NOMO-1 (cell line): Measurements from ENCODE around the gene GLRX3.

Experiments used
- DNase-seq, 2 experiments: peaks; one replicate each; lab custom pipeline; 2025; ENCODE audit not compliant: unreplicated experiment in 2 of 2; lab: John Stamatoyannopoulos, UW

GLRX3 gene

DNA sequence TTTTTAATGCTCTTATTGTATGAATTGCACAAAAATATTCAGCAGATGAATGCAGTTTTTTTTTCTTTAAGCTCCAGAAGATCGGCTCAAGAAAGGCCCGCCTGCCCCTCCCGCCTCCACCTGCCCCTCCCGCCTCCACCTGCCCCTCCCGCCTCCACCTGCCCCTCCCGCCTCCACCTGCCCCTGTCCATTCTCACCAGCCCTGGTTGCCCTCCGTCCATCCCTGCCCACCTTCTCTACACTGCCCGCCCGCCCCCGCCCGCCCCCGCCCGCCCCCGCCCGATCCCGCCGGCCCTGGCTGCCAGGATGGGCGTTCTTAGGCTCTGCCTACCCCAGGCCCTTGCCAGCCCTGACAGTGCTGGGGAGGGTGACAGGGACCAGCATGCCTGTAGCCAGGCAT is 67.4 kb downstream of the GLRX3 start:
- no peak for DNase-seq

DNA sequence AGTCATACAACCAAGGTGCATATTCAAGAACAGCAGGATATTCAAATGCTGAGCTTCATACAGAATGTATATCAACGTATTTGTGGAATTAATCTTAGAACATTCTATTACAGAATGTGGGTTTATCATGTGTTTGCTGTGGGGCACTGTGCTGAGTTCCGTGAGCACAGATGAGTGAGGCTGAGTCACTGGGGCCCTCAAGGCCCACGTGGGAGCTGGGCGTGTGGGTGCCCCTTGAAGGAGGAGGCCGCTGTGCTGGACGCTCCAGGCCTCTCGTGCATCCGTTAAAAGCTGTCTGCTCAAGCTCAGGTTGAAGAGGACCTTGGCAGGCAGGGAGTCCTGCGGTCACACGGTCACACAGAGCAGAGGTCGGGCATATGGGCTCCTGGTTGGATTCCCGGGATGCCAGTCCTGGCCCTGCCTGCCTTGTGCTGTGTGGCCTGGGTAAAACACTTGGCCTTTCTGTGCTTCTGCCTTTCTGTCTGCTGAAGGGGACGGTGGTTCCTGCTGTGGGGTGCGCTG is 70.1 kb downstream of the GLRX3 start:
- DNase-seq: no peak

DNA sequence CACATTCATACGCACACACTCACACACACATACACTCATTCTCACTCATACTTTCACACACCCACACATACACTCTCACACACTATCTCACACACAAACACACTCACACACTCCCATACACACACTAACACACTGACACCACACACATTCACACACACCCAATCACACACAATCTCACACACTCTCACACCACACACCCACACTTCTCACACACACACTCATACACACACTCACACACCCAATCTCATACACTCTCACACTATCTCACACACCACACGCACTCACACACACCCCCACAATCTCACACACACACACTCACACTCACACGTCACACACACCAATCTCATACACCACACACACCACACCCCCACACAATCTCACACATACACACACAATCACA is 71.0 kb downstream of the GLRX3 start:
- DNase-seq: no peak

DNA sequence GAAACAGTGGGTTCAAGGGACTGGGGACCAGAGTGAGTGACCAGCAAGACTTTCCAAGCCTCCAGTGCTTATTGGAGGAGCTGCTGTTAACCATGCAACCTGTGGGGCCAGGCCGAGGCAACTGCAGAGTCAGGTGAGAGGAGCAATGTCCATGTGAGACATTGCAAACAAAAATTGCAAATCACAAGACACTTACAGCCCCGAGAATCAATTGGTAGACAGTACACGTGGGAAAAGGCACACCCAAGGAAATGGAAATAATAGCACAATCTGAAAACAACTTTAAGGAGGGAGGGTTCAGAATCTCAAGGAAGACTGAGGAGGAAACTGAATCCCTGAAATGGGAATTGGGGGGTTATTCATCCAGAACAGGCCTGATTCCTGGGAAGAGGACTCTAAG is 72.6 kb downstream of the GLRX3 start:
- no peak for DNase-seq

DNA sequence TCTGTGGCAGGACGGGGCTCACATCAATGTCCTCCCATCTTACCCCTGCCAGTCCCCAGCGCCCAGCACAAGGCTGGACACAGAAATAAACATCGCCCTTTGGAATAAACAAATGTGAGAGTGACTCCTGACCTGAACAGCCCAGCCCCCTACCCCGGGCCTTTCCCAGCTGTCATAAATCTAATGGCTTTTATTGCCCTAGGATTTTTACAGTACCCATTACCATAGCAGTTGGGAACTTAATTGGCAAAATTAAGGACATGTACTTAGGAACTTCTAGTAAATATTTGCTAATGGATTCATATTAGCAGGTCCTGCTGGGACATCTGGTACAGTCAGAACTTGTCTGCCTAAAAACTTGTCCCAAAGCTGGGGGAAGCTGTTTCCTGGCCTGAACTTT is 76.6 kb downstream of the GLRX3 start:
- no peak for DNase-seq

DNA sequence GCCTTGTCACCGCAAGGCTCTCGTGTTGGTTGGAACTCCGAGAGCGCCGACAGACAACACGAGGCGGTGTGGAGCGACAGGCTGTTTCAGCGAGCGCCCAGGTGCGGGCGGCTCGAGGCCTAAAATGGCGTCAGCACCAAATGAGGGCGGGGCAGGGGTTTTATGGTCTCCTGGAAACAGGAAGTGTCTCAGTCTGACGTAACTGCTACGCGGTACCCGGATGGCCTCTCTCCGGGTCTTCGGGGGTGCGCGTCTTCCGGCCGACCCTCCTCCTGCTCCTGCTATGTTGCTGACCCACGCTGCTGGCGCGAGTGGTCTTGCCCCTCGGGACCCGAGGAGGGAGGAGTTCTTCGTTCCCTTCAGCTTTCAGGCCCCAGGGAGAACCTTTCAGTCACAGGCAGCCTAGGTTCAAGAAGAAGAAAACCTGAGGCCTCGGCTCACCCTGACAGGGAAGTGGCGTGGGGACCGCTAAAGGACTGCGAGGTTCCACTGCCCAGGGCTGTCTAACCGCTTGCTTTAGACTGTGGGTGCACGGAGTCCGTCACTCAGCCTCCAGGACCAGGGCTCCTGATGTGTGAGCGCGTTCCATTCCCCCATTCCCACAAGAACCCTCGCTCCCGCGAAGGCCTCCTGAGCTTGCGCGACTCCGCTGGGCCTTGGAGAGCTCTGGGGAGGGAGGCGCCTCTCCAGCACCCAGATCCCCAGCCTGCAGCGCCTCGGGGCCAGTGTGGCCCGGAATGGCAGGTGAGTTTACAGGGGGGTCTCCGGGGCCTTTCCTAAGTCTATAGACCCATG is 77.3 kb downstream of the GLRX3 start:
- DNase-seq: no peak

DNA sequence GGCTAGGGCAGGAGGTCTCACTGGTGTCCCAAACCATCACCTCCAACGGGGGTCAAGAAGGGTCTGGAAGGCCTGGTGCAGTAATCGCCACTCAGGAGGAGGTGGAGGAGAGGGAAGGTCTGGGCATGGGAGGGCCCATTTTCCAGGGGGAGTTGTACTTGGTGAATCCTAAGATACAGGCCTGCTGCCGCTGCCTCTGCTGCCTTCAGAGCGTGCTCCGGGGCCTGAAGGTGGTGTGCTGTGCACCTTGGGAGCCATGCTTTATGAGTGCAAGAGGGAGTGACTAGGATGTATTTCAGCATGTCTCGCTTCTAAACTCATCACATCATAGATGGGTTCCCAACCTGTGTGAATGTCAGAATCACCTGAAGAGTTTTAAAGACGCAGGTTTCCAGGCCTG is 78.2 kb downstream of the GLRX3 start:
- DNase-seq: no peak

DNA sequence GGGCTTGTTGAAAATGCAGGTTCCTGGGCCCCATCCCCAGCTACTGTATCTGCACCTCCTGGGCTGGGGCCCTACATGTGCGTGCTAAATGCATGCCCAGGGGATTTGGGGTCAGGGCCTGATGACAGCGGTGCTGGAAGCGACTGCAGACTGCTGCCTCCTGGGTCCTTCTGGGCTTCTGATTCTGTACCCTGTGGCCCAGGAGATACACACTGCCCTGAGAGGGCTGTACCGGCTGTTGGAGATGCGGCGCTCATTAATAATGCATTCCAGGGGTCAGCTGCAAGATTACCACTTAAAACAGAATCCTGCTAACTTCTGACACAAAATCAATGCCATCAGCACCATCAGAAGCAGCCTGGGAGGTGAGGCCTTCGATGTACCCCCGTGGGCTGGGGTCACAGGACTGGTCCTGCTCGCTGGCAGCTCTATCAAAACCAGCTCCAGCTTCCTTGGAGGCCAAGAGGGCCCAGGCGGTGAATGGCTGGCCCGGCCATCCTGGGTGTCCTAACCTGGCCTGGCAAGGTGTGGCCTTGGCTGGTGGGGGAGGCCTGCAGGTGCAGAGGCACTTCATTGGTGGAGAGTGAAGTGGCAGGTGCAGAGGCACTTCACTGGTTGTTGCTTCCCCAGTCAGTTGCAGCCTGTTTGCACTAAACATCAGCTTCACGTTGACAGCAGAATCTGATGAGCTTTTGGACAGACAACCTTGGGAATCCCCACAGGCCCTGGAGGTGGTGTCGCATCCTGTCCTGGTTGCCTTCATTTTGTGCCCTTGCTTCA is 79.2 kb downstream of the GLRX3 start:
- no peak for DNase-seq

DNA sequence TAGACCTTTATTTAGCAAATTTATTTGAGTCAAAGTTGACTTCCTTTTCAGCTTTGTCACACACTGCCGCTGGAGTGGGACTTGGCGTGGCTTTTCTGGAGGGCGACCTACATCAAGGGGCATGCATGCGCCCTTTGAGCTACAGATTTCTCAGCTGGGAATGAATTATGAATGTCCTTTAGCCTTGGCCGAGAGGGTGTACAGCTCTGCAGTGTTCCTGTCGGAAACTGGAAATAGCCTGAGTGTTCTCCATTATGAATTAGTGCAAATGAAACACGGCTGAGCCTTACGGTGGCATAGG is 79.7 kb downstream of the GLRX3 start:
- DNase-seq: no peak

DNA sequence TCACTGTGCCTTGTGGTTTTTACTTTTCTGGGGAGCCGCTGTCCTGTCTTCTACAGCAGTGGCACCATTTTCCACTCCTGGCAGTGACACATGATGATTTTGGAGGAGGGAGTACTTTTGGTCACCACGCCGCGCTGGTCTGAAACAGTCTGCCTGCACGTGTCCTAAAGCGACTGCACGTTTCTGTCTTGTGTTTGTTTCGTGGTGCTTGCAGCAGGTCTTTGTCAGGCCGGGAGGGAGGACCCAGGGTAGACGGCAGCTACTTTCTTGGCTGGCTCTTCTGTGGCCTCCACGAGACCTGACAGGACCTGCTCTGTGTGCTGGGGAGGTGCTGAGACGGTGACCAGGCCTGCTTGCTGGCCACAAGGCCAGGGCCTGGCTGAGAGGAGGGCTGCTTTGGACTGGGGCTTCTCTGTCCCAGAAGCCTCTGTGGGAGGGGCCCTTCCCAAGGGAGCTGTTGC is 82.0 kb downstream of the GLRX3 start:
- no peak for DNase-seq

DNA sequence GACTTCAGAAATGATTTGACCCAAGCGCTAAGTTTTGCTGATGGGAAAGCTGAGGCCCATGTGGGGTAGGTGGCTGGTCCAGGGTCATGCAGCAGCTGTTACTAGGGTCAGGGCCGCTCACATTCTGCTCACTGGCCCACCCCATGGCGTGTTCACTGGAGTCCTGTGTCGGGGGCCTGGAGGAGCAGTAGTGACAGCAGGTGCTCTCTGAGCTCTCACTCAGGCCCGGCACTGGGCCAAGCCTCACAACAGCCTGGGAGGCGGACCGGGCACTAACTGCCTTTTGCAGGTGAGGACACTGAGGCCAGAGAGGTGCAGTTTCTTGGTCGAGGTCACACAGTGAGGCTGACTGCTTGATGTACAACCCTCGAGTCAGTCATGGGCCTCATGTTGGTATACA is 82.7 kb downstream of the GLRX3 start:
- DNase-seq: no peak

DNA sequence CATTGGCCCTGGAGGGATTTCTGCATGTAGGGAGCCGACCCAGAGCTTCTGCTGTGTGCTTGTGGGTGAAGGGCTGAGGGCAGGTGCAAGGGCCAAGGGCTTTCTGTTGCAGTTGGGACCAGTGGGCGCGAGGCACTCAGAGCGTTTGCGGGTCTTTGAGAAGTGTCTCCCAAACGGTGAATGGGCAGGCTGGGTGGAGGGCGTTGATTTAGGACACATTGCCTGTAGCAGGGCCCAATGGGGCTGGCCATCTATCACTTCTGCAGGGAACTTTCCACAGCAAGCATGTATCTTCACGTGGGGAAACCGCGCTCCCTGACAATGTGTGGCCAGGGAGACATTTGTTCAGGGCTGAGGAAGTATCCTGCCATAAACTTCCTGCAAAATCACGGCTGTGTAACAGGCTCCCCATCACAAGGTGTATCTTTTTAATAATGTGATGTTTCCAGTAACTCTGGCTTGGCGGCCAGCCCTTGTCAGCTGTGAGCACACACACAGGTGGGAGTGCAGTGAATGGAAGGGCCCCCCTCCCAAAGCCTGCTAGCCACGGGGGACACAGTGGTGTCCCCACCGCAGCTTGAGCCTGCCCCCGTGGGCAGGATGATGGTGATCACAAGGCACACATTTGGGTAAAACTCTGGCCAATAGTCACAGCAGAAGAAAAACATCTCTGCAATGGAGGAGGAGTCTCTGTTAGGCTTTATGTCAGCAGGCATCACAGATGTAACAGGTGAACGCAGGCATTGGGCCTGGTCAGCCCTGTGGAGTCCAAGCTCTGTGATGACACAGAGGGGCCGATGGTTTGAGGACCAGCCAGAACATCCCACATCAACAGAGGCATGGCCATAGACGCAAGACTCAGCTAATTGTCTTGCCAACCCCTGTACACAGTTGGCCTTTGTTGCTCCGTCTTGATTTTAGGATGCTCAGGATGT is 84.3 kb downstream of the GLRX3 start:
- no peak for DNase-seq

DNA sequence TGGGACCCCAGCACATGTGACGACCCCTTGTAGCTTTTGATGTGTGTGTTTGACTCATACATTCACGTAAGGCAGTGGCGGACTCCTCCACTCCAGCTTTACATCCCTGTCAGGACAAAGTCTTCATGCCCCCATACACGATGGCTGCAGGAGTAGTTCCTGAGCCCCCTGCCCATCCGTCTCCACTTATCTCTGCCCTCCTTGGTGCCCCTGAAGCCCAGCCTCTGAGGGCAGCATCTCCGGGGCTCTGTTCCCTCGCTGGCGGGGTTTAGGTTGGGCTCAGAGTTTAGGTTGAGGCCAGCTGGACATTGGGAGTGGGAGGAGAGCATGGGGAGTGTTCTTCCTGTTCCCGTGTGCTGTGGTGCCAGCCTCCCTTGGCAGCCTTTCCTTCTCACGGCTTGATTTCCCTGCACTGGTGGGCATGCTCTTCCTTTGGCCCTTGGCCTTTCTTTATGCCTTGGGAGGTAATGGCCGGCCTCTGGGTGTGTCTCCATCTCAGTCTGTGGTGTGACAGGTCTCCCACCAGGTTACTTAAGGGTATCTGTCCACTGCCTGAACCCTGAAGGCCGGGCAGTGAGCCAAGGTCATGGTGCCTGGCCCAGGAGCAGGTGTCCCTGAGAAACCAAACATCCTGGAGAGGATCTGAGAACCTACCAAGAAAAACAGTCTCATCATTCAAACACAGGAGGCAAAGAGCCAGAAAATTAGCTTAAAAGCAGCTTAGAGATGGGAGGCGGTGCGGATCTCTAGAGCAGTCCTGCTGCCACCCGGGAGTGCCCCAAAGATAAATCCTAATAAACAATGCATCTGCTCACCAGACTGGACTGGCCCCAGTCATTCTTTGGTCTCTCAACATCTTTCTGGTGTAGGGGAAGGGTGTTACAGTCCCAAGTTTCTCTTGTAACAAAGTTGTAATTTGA is 85.5 kb downstream of the GLRX3 start:
- no peak for DNase-seq

DNA sequence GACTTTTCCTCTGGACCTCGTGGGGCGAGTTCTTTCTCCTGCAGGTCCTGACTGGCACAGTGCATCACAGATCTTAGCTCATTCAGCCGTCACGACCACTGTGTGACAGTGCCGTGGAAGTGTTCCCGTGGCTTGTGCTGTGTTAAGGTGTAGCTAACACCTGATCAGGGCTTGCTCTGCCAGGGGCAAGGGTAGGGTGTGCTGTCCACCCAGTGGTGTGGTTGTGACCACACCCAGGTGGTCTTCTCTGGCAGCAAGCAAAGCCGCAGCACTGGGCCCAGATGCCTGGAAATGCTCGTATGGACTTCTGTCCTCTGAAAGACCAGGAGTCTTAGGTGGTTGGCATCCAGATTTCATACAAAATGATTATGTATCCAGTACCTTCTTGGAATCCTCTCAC is 86.2 kb downstream of the GLRX3 start:
- DNase-seq: no peak

DNA sequence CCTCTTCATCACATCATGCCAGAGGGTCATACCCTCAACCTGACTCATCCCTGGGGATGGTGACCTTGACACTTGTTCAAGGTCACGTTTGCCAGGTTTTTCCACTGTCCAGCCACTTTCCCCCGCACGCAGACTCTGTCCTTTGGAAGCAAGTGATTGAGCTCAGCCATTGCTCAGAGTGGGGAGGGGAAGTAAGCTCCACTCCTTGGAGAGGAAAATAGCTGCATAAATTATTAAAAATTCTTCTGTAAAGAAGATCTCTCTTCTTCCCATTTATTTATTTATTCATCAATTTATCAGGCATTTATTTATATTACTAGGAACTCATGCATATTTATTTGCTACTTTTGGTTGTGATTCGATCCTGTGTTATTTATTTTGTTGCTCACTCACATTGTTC is 88.0 kb downstream of the GLRX3 start:
- no peak for DNase-seq

DNA sequence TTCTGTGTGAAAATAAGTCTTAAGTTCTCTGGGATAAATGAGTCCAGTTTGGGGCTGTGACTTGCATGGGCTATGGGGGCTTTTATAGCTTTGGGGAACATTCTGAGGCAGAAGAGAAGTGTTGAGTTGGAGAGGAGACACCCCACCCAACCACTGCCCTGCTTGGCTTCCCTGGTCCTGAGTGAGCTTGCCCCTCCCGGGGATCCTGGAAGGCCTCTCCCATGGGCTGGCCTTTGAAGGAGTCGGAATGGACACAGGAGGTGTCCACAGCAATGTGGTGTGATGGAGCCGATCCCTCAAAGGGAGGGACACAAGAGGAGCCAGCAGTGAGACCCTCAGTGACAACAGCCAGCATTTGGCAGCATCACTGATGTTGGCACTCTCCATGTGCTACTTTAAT is 89.8 kb downstream of the GLRX3 start:
- DNase-seq: no peak

DNA sequence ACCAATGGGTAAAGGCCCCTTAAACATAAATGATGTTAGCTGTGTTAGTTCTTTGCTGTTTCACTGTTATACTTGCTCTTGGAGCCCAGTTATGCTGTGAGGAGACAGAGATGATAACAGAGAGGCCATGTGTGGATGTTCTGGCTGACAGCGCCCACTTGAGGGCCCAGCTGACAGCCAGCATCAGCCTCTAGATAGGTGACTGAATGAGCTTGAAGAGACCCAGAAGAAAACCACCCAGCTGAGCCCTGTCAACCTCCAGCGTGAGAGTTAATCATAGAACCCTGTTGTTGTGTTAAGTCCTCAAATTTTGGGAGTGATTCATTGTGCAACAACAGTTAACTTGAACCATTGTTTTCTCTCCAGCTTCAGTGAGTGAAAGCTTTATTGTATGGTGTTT is 91.7 kb downstream of the GLRX3 start:
- DNase-seq: no peak
